GM23338 (cell line): Measurements from ENCODE around the gene TNFSF13B.

ENCODE experiments used
- CREB1 ChIP-seq: fragments of 250-450 bp; sonication (Bioruptor Pico); IDR thresholded peaks from 2 replicates; pipeline ENCODE4 v1.5.0; 2020; ENCODE audit warnings: low read depth, mild to moderate bottlenecking, moderate library complexity
- CTCF ChIP-seq, 2 experiments: fragments of 200-600 bp in 1 of 2; sonication (generic) in 1 of 2; conservative IDR thresholded peaks; 2 replicates each; pipeline versions ENCODE4 v1.5.1 to v1.6.1; 2016 to 2017; ENCODE audit warnings: antibody characterized with exemption in 2 of 2, low read depth in 2 of 2, mild to moderate bottlenecking in 2 of 2, moderate library complexity in 1 of 2
- ETS1 ChIP-seq: IDR thresholded peaks from 2 replicates; pipeline ENCODE4 v1.6.1; 2016; ENCODE audit warnings: antibody characterized with exemption
- EZH2 ChIP-seq: fragments of 200-600 bp; sonication (generic); IDR thresholded peaks from one replicate; pipeline ENCODE4 v1.8.0; 2017; ENCODE audit warnings: antibody characterized with exemption, mild to moderate bottlenecking, low read depth; ENCODE audit not compliant: unreplicated experiment
- EZH2phosphoT487 ChIP-seq: fragments of 200-600 bp; sonication (generic); IDR thresholded peaks from one replicate; pipeline ENCODE4 v1.8.1; 2018; ENCODE audit warnings: antibody characterized with exemption; ENCODE audit not compliant: unreplicated experiment
- JUNB ChIP-seq: IDR thresholded peaks from one replicate; pipeline ENCODE4 v1.6.1; 2016; ENCODE audit warnings: antibody characterized with exemption; ENCODE audit not compliant: unreplicated experiment
- NANOG ChIP-seq: IDR thresholded peaks from 2 replicates; pipeline ENCODE4 v1.6.1; 2016; ENCODE audit warnings: antibody characterized with exemption, borderline replicate concordance
- POLR2AphosphoS5 ChIP-seq: IDR thresholded peaks from 2 replicates; pipeline ENCODE4 v1.6.1; 2016; ENCODE audit warnings: antibody characterized with exemption, low read depth
- STAT1 ChIP-seq: IDR thresholded peaks from one replicate; pipeline ENCODE4 v1.6.1; 2016; ENCODE audit warnings: antibody characterized with exemption; ENCODE audit not compliant: unreplicated experiment
- ZNF114 ChIP-seq: fragments of 250-450 bp; sonication (Bioruptor Pico); IDR thresholded peaks from 2 replicates; pipeline ENCODE4 v1.5.0; 2020; ENCODE audit warnings: mild to moderate bottlenecking, moderate library complexity
- ZNF331 ChIP-seq: fragments of 250-450 bp; sonication (Bioruptor Pico); IDR thresholded peaks from 2 replicates; pipeline ENCODE4 v1.5.0; 2020; ENCODE audit warnings: low read depth, mild to moderate bottlenecking, moderate library complexity
- TF ChIP-seq, protein P1 (sequence below): IDR thresholded peaks from one replicate; pipeline ENCODE4 v1.6.1; 2018; ENCODE audit warnings: antibody characterized with exemption; ENCODE audit not compliant: unreplicated experiment

DNA sequence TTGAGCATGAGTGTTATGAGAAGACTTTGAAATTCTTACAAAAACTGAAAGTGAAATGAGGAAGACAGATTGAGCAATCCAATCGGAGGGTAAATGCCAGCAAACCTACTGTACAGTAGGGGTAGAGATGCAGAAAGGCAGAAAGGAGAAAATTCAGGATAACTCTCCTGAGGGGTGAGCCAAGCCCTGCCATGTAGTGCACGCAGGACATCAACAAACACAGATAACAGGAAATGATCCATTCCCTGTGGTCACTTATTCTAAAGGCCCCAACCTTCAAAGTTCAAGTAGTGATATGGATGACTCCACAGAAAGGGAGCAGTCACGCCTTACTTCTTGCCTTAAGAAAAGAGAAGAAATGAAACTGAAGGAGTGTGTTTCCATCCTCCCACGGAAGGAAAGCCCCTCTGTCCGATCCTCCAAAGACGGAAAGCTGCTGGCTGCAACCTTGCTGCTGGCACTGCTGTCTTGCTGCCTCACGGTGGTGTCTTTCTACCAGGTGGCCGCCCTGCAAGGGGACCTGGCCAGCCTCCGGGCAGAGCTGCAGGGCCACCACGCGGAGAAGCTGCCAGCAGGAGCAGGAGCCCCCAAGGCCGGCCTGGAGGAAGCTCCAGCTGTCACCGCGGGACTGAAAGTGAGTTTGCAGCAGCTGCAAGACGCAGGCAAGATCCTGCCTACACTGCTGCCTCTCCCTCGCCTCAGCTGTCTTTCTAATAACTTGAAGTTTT, at the start of gene TNFSF13B:
- TF ChIP-seq EZH2 (no peak), POLR2AphosphoS5 (no peak), CTCF (conservative IDR thresholded peaks at IDR 0.05; ENCODE audit: low read depth in 2 of 2) (peak; percentile 20 to 49; a peak in 2 of 4 replicates), JUNB (no peak), CREB1 (CRISPR knock-in tag) (no peak), ETS1 (no peak), EZH2phosphoT487 (no peak), ZNF331 (no peak), NANOG (no peak), STAT1 (no peak), ZNF114 (CRISPR knock-in tag) (no peak; the same call in 1 of the 2 replicates)
- TF ChIP-seq, protein P1, sequence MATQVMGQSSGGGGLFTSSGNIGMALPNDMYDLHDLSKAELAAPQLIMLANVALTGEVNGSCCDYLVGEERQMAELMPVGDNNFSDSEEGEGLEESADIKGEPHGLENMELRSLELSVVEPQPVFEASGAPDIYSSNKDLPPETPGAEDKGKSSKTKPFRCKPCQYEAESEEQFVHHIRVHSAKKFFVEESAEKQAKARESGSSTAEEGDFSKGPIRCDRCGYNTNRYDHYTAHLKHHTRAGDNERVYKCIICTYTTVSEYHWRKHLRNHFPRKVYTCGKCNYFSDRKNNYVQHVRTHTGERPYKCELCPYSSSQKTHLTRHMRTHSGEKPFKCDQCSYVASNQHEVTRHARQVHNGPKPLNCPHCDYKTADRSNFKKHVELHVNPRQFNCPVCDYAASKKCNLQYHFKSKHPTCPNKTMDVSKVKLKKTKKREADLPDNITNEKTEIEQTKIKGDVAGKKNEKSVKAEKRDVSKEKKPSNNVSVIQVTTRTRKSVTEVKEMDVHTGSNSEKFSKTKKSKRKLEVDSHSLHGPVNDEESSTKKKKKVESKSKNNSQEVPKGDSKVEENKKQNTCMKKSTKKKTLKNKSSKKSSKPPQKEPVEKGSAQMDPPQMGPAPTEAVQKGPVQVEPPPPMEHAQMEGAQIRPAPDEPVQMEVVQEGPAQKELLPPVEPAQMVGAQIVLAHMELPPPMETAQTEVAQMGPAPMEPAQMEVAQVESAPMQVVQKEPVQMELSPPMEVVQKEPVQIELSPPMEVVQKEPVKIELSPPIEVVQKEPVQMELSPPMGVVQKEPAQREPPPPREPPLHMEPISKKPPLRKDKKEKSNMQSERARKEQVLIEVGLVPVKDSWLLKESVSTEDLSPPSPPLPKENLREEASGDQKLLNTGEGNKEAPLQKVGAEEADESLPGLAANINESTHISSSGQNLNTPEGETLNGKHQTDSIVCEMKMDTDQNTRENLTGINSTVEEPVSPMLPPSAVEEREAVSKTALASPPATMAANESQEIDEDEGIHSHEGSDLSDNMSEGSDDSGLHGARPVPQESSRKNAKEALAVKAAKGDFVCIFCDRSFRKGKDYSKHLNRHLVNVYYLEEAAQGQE = no peak
